Skeletal muscle cell (primary cell): ENCODE results near the gene CALML6.

Source experiments
- DNase-seq: peaks from one replicate; pipeline ENCODE4 v3.0.0-alpha.2; 2010; ENCODE audit warnings: low read depth
- H3K4me3 ChIP-seq: 2 replicates; pipeline ENCODE4 v1.5.1; 2011; ENCODE audit warnings: low read depth, mild to moderate bottlenecking, control low read depth, low read length, moderate library complexity

The CALML6 gene

DNA sequence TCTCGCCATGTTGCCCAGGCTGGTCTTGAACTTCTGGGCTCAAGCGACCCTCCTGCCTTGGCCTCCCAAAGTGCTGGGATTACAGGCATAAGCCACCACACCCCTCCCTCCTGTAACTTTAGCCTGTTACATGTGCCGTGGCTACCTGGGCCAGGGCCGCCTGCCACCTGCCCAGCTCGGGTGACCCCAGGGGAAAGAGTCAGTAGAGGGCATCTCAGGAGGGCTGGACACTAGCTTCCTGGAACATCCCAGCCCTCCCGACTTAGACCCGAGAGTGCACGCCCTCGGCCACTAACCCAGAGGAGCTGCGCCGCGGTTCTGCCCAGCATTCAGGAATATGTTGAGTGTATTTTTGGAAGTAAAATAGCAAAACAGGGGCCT is 44.4 kb downstream of the CALML6 start:
- DNase-seq: no peak
- H3K4me3 ChIP-seq: no peak overlapping the region

DNA sequence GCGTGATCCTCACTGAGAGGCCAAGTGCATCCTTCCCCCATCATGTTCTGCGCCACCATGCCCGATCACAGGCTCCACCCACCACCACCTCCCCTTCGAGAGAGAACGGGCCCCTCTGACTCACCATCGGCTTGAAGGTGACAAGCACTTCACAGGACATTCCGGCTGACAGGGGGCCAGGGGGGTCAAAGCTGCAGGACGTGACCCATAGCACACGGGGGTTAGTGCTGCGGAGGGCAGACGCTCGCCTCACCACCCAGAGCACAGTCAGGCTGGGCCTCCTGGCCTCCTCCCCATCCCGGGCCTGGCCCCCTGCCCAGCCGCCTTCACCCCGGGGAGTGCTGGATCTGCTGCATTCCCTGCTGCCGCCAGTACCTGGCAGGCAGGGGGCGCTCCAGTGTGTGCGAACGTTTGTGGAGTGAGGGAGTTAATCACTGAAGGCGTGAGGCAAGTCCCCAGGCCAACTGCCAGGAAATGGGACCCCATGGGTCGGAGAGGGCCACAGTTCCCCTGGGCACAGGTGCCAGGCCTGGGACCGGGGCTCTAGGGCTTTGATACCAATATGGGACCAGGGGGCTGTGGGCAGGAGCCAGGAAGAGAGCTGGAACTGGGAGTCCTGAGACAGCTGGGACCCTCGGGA is 44.9 kb downstream of the CALML6 start:
- no peak overlapping the region for H3K4me3 ChIP-seq
- peak; percentile 19 for DNase-seq

- no peak overlapping the region for H3K4me3 ChIP-seq
- DNase-seq: no peak
Measured at GRCh38 chr1:1960480-1961196, 45.6 kb downstream of the CALML6 start.

DNA sequence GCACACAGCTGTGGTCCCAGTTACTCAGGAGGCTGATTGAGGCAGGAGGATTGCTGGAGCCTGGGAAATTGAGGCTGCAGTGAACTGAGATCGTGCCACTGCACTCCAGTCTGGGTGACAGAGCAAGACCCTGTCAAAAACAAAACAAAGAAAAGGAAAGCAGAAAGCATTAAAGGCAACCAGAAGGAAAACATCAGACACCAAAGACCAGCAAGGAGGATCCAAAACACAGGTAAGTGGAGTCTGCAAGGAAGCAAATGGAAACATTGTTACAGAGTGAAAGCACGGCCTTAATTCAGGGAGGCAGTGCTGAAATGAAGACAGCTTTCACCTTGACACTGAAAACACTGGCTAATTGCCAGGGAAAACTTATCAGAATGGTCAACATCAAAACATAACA is 47.7 kb downstream of the CALML6 start:
- no peak overlapping the region for H3K4me3 ChIP-seq
- no peak for DNase-seq

- no peak for DNase-seq
- no peak overlapping the region for H3K4me3 ChIP-seq
Measured at GRCh38 chr1:1963570-1963969, 48.5 kb downstream of the CALML6 start.

- no peak for DNase-seq
Measured at GRCh38 chr1:1964811-1965210, 49.8 kb downstream of the CALML6 start.

GRCh38 chr1:1965546-1965945 is 50.5 kb downstream of the CALML6 start:
- DNase-seq: no peak
- H3K4me3 ChIP-seq: no peak overlapping the region

More at GRCh38 chr1:1964811-1965210, 49.8 kb downstream of the CALML6 start:
- H3K4me3 ChIP-seq: no peak overlapping the region

- no peak overlapping the region for H3K4me3 ChIP-seq
- DNase-seq: no peak
Measured at GRCh38 chr1:1966071-1966740, 51.1 kb downstream of the CALML6 start.
